Stimulated activated CD4-positive, alpha-beta T cell treated with anti-CD3 and anti-CD28 coated beads, Interleukin-4, amount 100 ng/mL, for 1 hour (primary cell): ENCODE data around the gene TMEM243.
"Not testable (repeated sequence)": the region's sequence is repeated elsewhere in the genome, so short reads cannot be mapped to it uniquely, and the experiment has no call there.

ENCODE experiments used
- DNase-seq: peaks from one replicate; pipeline ENCODE4 v3.0.0-alpha.2; 2020

The TMEM243 gene, protein sequence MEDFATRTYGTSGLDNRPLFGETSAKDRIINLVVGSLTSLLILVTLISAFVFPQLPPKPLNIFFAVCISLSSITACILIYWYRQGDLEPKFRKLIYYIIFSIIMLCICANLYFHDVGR

DNA sequence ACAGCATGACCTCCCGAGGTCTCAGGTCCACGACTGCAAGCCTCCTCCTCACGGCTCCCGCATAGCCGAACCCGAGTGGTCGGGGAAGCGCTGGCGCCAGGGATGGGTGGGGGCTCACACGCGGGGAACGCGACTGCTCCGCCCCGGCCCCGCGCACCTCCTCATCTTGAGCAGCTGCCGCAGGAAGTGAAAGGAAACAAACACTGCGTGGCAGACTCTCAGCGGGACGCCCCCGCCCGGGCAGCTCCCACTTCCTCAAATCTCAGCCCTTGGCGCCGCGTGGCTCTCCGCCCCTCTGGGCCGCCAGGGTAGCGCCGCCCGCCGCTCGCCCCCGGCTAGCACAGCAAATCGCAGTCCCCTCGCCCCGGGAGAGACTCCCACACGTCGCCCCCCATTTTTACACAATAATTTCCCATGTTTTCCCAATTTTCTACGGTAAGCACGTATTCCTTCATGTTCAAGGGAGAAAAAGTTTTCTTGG is at the start of gene TMEM243:
Gene TMEM243 (minus strand): TSS at position 188 of the 481 bp plus-strand sequence. CDS start 229 bp downstream, outside the sequence.
- DNase-seq, result peak; percentile 81

- no peak for DNase-seq
Observed at GRCh38 chr7:87267239-87267900, 47.8 kb upstream of the TMEM243 start.

GRCh38 chr7:87263537-87263936 is 44.0 kb upstream of the TMEM243 start:
- no peak for DNase-seq

GRCh38 chr7:87253589-87254087 is 34.1 kb upstream of the TMEM243 start:
- no peak for DNase-seq

DNA sequence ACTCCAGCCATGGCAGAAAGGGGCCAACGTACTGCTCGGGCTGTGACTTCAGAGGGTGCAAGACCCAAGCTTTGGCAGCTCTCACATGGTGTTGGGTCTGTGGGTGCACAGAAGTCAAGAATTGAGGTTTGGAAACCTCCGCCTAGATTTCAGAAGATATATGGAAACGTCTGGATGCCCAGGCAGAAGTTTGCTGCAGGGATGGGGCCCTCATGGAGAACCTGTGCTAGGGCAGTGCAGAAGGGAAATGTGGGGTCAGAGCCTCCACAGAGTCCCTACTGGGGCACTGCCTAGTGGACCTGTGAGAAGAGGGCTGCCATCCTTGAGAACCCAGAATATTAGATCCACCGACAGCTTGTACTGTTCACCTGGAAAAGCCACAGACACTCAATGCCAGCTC is 26.1 kb upstream of the TMEM243 start:
- DNase-seq, result not testable (repeated sequence)

- not testable (repeated sequence) for DNase-seq
Observed at GRCh38 chr7:87238464-87239051, 19.0 kb upstream of the TMEM243 start.

GRCh38 chr7:87234949-87235348 is 15.4 kb upstream of the TMEM243 start:
- DNase-seq, result no peak

DNA sequence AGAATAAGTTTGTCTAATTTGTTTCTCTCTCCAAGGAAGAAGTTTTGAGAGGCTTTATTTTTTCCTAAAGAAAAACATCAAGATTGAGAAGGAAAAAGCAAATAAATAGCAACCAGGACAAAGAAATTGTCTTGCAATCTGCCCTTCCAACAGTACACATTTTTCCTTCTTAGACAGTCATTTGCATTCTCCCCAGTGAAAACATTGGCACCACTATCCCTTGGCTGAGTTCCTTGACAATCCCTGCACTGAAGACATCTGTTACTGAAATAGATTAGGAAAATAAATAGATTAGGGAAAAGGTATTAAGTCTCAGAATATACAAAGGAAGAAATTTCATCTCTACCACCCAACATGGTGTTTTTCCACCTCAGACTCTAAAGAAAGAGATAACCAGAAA is 12.2 kb upstream of the TMEM243 start:
- no peak for DNase-seq

GRCh38 chr7:87231258-87231657 is 11.7 kb upstream of the TMEM243 start:
- no peak for DNase-seq

GRCh38 chr7:87226495-87226894 is 7.0 kb upstream of the TMEM243 start:
- DNase-seq, result no peak

GRCh38 chr7:87225696-87226095 is 6.2 kb upstream of the TMEM243 start:
- DNase-seq, result no peak

- no peak for DNase-seq
Observed at GRCh38 chr7:87223666-87224065, 4.1 kb upstream of the TMEM243 start.

GRCh38 chr7:87220734-87221215 is 1.2 kb upstream of the TMEM243 start:
- DNase-seq, result no peak

GRCh38 chr7:87220026-87220733 is 648 bp upstream of the TMEM243 start:
- DNase-seq, result peak; percentile 84

DNA sequence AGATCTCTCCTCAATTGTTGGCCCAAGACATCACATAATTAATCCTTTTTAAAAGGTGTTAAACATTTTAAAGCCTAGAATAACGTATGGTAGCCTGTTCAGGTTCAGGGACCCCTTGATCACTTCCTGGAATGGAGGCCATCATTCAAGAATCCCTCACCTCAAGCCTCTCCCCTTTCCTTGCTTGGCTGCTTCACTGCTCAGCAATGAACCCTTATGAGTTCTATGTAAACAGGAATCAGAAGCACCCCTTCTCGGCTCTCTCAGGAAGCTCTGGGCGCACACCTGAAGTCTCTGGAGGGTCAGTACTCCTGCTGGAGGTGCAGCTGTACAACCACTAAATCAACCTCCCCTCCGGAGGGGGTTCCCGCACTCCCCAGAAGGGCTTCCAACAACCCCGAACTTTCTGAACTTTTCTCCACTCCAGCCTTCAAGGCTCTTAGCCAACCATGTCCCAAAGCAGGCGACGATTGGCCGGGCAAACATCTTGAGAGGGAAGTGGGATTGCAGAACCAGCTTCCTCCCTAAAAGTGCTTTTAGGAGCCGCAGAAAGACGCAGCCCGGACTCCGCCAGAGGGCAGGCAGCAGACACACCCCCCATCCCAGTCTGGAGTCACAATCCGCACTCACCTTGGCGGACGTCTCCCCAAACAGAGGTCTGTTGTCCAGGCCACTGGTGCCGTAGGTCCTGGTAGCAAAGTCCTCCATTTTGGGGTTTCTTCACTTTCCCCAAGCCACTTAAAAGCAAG is 562 bp downstream of the TMEM243 start:
- DNase-seq, result peak; percentile 20

DNA sequence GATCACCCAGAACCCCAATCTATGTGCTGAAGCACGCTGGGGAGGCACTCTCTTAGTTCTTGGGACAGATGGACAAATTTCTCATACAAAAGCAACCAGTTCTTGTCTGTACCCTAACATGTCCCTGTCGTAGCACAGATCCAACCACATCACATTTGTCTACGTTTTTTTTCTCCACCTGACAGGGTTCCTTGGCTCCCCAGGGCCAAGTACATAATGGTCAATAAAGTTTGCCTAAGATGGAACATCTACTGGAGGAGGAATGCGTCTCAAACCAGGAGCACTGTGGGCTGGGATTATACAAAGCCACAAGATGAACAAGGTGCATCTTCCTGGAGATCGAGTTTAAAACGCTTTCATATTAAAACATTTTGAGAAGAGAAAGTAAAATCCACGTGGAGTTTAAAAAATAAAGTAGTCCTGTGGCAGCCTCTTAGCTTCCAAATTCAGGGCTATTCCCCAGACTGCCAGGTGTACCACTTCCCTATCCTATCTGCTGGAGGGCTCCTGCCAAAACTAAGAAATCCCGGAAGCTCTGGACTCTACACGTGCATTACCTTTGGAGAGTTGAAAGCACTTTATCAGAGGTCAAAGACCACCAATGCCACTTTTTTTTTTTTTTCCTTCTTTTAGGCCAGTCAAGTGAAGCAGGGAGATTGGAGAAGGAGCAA is 1.4 kb downstream of the TMEM243 start:
- no peak for DNase-seq

- no peak for DNase-seq
Observed at GRCh38 chr7:87216701-87217508, 2.6 kb downstream of the TMEM243 start.

DNA sequence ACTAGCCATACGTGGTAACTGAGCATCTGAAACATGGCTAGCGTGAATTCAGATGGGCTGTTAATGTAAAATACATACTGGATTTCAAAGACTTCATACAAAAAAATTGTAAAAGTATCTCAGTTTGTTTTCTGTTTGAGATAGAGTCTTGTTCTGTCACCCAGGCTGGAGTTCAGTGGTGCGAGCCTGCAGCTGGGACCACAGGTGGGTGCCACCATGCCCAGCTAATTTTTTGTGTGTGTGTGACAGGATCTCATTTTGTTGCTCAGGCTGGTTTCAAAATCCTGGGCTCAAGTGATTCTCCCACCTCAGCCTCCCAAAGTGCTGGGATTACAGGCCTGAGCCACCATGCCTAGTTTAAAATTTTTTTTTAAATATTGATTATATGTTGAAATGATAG is 4.5 kb downstream of the TMEM243 start:
- no peak for DNase-seq

- DNase-seq, result no peak
Observed at GRCh38 chr7:87213811-87214210, 5.7 kb downstream of the TMEM243 start.

DNA sequence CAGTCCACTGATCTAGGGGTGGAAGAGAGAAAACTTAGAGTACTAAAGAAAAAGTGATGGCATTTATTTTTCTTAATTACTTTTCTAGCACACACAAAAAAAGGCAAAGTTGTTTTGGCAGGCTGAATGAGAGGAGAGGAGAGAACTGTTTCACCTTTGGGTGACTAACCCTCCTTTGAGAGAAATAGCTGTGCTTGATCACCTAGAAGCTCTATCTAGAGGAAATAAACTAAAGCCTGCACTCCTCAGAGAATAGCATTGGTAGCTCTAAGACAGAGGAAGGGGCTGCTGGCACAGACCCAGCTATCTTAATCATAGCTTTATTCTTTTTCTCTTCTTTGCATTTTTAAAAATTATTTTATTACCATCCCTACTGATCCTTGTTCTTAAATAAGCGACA is 6.3 kb downstream of the TMEM243 start:
- DNase-seq, result no peak

- DNase-seq, result no peak
Observed at GRCh38 chr7:87212498-87212897, 7.0 kb downstream of the TMEM243 start.
